ENCODE results near the gene REXO1. TPM values are rescaled to one million over a fixed set of nuclear protein-coding genes. Genes with fewer than 3 reads are reported as not detected.

The REXO1 gene
- total RNA-seq, 1 donor from 2014 or later: 2.4 TPM

DNA sequence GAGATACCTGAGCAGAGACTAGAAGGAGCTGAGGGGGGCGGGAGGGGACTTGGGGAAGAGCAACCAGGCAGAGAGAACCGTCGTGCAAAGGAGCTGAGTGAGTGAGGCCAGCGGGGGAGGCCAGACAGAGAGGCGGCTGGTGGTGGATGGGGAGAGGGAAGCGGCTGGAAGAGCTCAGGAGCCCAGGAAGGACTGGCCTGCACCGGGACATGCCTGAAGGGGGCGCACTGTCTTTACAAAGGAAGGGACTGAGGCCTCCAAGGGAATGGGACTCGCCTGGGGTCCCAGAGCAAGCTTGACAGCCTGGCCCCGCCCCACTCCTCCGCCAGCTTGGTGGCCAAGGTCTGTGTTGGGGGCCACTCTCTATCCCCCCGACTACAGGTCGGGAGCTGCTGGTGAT is 80.0 kb downstream of the REXO1 start:
- TF ChIP-seq CTCF (IDR thresholded peaks at IDR 0.05; ENCODE audit: insufficient read depth, low read length, severe bottlenecking): peak; percentile 29
- DNase-seq (ENCODE audit: low read depth) (no peak), FAIRE-seq (no peak)
- Histone ChIP-seq H3K36me3 (ENCODE audit: control insufficient read depth, insufficient read depth, low read length) (no peaks in the 10 kb centered on the region), H3K4me3 (ENCODE audit: low read depth, low read length) (no peak overlapping the region), H3K27me3 (ENCODE audit: control insufficient read depth, insufficient read depth, low read length) (peaks cover 34% of the 10 kb centered on the region)

DNA sequence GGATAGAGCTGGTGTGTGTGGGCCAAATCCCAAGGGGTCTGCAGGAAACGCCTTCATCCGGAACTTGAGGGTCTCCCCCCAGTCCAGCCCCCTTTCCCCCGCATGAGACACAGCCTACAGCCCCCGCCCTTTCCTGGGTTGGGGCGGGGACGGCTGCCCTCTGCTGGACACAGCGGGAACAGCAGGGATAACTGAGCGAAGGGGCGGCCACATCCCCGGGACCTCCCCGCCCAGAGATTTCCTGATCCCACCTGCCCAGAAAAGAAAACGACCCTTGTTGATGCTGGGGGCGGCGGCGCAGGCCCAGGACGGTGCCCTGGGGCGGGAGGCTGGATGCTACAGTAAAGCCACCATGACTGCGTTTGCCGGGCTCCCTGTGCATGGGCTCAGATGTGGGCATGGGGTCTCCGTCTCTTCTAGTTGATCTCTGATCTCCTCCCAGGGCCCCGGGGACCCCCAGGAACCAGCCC is 80.8 kb downstream of the REXO1 start:
- Histone ChIP-seq H3K36me3 (ENCODE audit: control insufficient read depth, insufficient read depth, low read length) (no peaks in the 10 kb centered on the region), H3K4me3 (ENCODE audit: low read depth, low read length) (no peak overlapping the region), H3K27me3 (ENCODE audit: control insufficient read depth, insufficient read depth, low read length) (peaks cover 35% of the 10 kb centered on the region)
- TF ChIP-seq CTCF (IDR thresholded peaks at IDR 0.05; ENCODE audit: insufficient read depth, low read length, severe bottlenecking): peak; percentile 89
- DNase-seq (ENCODE audit: low read depth) (no peak), FAIRE-seq (no peak)

- Histone ChIP-seq H3K27me3 (ENCODE audit: control insufficient read depth, insufficient read depth, low read length) (peaks cover 38% of the 10 kb centered on the region), H3K4me3 (ENCODE audit: low read depth, low read length) (no peak overlapping the region), H3K36me3 (ENCODE audit: control insufficient read depth, insufficient read depth, low read length) (no peaks in the 10 kb centered on the region)
- no peak for FAIRE-seq
- no peak for TF ChIP-seq CTCF (IDR thresholded peaks at IDR 0.05; ENCODE audit: insufficient read depth, low read length, severe bottlenecking)
- no peak for DNase-seq (ENCODE audit: low read depth)
Measured at GRCh38 chr19:1766800-1767352, 81.4 kb downstream of the REXO1 start.

GRCh38 chr19:1765904-1766799 is 82.1 kb downstream of the REXO1 start:
- peaks cover 43% of the 10 kb centered on the region for H3K27me3 ChIP-seq (ENCODE audit: control insufficient read depth, insufficient read depth, low read length)
- no peak for TF ChIP-seq CTCF (IDR thresholded peaks at IDR 0.05; ENCODE audit: insufficient read depth, low read length, severe bottlenecking)
- H3K4me3 ChIP-seq (ENCODE audit: low read depth, low read length): no peak overlapping the region
- no peaks in the 10 kb centered on the region for H3K36me3 ChIP-seq (ENCODE audit: control insufficient read depth, insufficient read depth, low read length)
- no peak for DNase-seq (ENCODE audit: low read depth)
- no peak for FAIRE-seq

Other genes with a start within 250 kb of the REXO1 start
- gene UQCR11, start 243.0 kb downstream of the REXO1 start, total RNA-seq: 43.4 and 113 TPM in 2 replicates
- 68.2 and 84.5 TPM in 2 replicates for gene TCF3, start 195.9 kb downstream of the REXO1 start, total RNA-seq
- under 0.01 TPM in 2 replicates for gene ONECUT3, start 95.0 kb downstream of the REXO1 start, total RNA-seq
- gene ATP8B3, start 36.2 kb downstream of the REXO1 start, total RNA-seq: 0.26 and 1.4 TPM in 2 replicates
- 5.3 and 6.4 TPM in 2 replicates for gene KLF16, start 15.1 kb upstream of the REXO1 start, total RNA-seq
- 48.4 and 71.0 TPM in 2 replicates for gene ABHD17A, start 37.0 kb upstream of the REXO1 start, total RNA-seq
- 0.79 and 1.9 TPM in 2 replicates for gene ADAT3, start 56.9 kb upstream of the REXO1 start, total RNA-seq
- gene SCAMP4, start 56.9 kb upstream of the REXO1 start, total RNA-seq: 14.2 and 15.4 TPM in 2 replicates
- gene CSNK1G2, start 92.7 kb upstream of the REXO1 start, total RNA-seq: 58.4 and 73.2 TPM in 2 replicates
- gene BTBD2, start 167.2 kb upstream of the REXO1 start, total RNA-seq: 23.2 and 30.6 TPM in 2 replicates
- gene MKNK2, start 202.8 kb upstream of the REXO1 start, total RNA-seq: 251 and 1,002 TPM in 2 replicates
- 15.8 and 19.5 TPM in 2 replicates for gene MOB3A, start 247.8 kb upstream of the REXO1 start, total RNA-seq
- gene IZUMO4, start 248.4 kb upstream of the REXO1 start, total RNA-seq: 3.7 and 5.9 TPM in 2 replicates

Measured in bronchial epithelial cell (primary cell).